ENCODE results near the gene ANTXR1. TPM values are rescaled to one million over a fixed set of nuclear protein-coding genes. Genes with fewer than 3 reads are reported as not detected.

ANTXR1 gene
- total RNA-seq, 1 experiment from 2014 or later, result 33.1 TPM

GRCh38 chr2:69183659-69184058 lies 170.7 kb downstream of the ANTXR1 start:
- intact Hi-C loops (cut with micrococcal nuclease), result no loop called here
- ChIA-PET CTCF (interaction anchor here (0.6 kb wide), 1 partner anchor 103 kb away, joined by 3 read pairs; no protein-coding TSS in a partner anchor), POLR2A (interaction anchor here (1.1 kb wide), 1 partner anchor 10 kb away, joined by 5 read pairs; no protein-coding TSS in a partner anchor)
- H3K27ac Mint-ChIP-seq (ENCODE audit: low read depth, unreplicated experiment), result no peak overlapping the region
- peaks cover 15% of the 10 kb centered on the region for H3K4me1 Mint-ChIP-seq (ENCODE audit: insufficient read depth, unreplicated experiment)
- H3K4me3 Mint-ChIP-seq (ENCODE audit: unreplicated experiment), result no peak overlapping the region
- H3K27me3 Mint-ChIP-seq (ENCODE audit: insufficient read depth, unreplicated experiment), result no peaks in the 10 kb centered on the region
- no peak for DNase-seq (ENCODE audit: unreplicated experiment)
- BruUV-seq (replicated peaks), result no TSS peak
- H3K9me3 Mint-ChIP-seq (ENCODE audit: unreplicated experiment), result no peaks in the 10 kb centered on the region
- no peak for TF ChIP-seq CTCF (IDR thresholded peaks at IDR 0.05; ENCODE audit: unreplicated experiment)
- peaks cover 35% of the 10 kb centered on the region for H3K36me3 Mint-ChIP-seq (ENCODE audit: insufficient read depth, unreplicated experiment)

- Mint-ChIP-seq H3K9me3 (ENCODE audit: unreplicated experiment) (no peaks in the 10 kb centered on the region), H3K27me3 (ENCODE audit: insufficient read depth, unreplicated experiment) (no peaks in the 10 kb centered on the region), H3K36me3 (ENCODE audit: insufficient read depth, unreplicated experiment) (peaks cover 35% of the 10 kb centered on the region), H3K4me3 (ENCODE audit: unreplicated experiment) (no peak overlapping the region), H3K27ac (ENCODE audit: low read depth, unreplicated experiment) (no peak overlapping the region), H3K4me1 (ENCODE audit: insufficient read depth, unreplicated experiment) (peaks cover 15% of the 10 kb centered on the region)
- CTCF ChIA-PET, result no interaction called here
- POLR2A ChIA-PET, result interaction anchor here (1.1 kb wide), 1 partner anchor 11 kb away, joined by 5 read pairs; no protein-coding TSS in a partner anchor
- no peak for DNase-seq (ENCODE audit: unreplicated experiment)
- no TSS peak for BruUV-seq (replicated peaks)
- intact Hi-C loops (cut with micrococcal nuclease), result no loop called here
- TF ChIP-seq CTCF (IDR thresholded peaks at IDR 0.05; ENCODE audit: unreplicated experiment), result no peak
Measured at GRCh38 chr2:69184224-69184623, 171.2 kb downstream of the ANTXR1 start.

- ChIA-PET CTCF (no interaction called here), POLR2A (interaction anchor here (0.6 kb wide), 1 partner anchor 12 kb away, joined by 3 read pairs; no protein-coding TSS in a partner anchor)
- Mint-ChIP-seq H3K4me1 (ENCODE audit: insufficient read depth, unreplicated experiment) (peaks cover 6% of the 10 kb centered on the region), H3K9me3 (ENCODE audit: unreplicated experiment) (no peaks in the 10 kb centered on the region), H3K27me3 (ENCODE audit: insufficient read depth, unreplicated experiment) (no peaks in the 10 kb centered on the region), H3K4me3 (ENCODE audit: unreplicated experiment) (no peak overlapping the region), H3K36me3 (ENCODE audit: insufficient read depth, unreplicated experiment) (peaks cover 35% of the 10 kb centered on the region), H3K27ac (ENCODE audit: low read depth, unreplicated experiment) (no peak overlapping the region)
- no peak for TF ChIP-seq CTCF (IDR thresholded peaks at IDR 0.05; ENCODE audit: unreplicated experiment)
- intact Hi-C loops (cut with micrococcal nuclease), result no loop called here
- no TSS peak for BruUV-seq (replicated peaks)
- peak; percentile 16 for DNase-seq (ENCODE audit: unreplicated experiment)
Measured at GRCh38 chr2:69185807-69186206, 172.8 kb downstream of the ANTXR1 start.

- H3K4me1 Mint-ChIP-seq (ENCODE audit: insufficient read depth, unreplicated experiment), result no peaks in the 10 kb centered on the region
- no TSS peak for BruUV-seq (replicated peaks)
- TF ChIP-seq CTCF (IDR thresholded peaks at IDR 0.05; ENCODE audit: unreplicated experiment), result no peak
- H3K27ac Mint-ChIP-seq (ENCODE audit: low read depth, unreplicated experiment), result no peak overlapping the region
- no peak overlapping the region for H3K4me3 Mint-ChIP-seq (ENCODE audit: unreplicated experiment)
- intact Hi-C loops (cut with micrococcal nuclease), result no loop called here
- H3K27me3 Mint-ChIP-seq (ENCODE audit: insufficient read depth, unreplicated experiment), result no peaks in the 10 kb centered on the region
- no peaks in the 10 kb centered on the region for H3K9me3 Mint-ChIP-seq (ENCODE audit: unreplicated experiment)
- H3K36me3 Mint-ChIP-seq (ENCODE audit: insufficient read depth, unreplicated experiment), result peaks cover 35% of the 10 kb centered on the region
- ChIA-PET POLR2A (no interaction called here), CTCF (no interaction called here)
- DNase-seq (ENCODE audit: unreplicated experiment), result no peak
Measured at GRCh38 chr2:69186614-69187013, 173.6 kb downstream of the ANTXR1 start.
